ENCODE data around the gene TNFRSF8. TPM values are rescaled to one million over a fixed set of nuclear protein-coding genes. Genes with fewer than 3 reads are reported as not detected.

Gene TNFRSF8
- polyA plus RNA-seq, 2 of the 4 experiments (the other 2 are of a cell fraction): 0.05 TPM; not detected in 1

- TF ChIP-seq, protein P1, sequence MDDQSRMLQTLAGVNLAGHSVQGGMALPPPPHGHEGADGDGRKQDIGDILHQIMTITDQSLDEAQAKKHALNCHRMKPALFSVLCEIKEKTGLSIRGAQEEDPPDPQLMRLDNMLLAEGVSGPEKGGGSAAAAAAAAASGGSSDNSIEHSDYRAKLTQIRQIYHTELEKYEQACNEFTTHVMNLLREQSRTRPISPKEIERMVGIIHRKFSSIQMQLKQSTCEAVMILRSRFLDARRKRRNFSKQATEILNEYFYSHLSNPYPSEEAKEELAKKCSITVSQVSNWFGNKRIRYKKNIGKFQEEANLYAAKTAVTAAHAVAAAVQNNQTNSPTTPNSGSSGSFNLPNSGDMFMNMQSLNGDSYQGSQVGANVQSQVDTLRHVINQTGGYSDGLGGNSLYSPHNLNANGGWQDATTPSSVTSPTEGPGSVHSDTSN (IDR thresholded peaks at IDR 0.05): no peak
- TF ChIP-seq RCOR1 (IDR thresholded peaks at IDR 0.05; ENCODE audit: low read depth, low read length) (no peak), HOXA7 (CRISPR knock-in tag; IDR thresholded peaks at IDR 0.05) (no peak)
Measured at GRCh38 chr1:12148160-12148957, 85.3 kb downstream of the TNFRSF8 start (continued).

DNA sequence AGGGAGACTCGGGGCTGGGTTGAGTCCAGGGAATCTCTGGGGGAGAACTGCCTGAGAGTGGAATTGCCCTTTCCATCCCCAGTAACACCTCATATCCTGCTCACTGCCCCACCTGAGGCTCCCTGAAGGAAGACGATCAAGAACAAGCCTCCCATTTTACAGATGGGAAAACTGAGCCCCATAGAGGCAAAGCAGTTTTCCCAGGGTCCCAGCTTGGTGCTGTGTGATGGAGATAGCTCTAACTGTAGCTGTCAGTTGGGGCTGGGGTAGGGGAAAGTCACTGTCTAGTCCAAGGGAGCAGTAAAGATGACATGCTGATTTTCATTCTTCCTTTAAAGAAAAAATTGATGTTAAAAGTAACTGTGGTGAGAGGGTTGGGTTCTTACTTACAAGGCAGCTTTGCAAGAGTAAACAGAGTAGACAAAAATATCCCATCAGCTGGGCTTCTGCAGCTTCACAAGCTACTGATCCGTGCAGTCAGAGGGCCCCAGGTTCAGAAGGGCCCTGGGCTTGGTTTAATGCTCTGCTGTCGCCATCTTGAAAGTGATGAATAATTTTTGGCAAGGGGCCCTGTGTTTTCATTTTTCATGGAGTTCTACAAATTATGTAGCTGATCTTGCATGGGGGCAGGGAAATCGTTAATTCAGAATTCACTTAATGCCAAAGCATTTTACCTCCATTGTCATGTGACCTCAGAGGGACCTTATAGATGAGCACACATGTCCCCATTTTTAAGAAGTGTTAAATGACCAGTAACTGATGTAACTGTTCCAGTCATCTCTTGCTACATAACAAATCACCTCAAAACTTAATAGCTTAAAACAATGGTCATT, 86.1 kb downstream of the TNFRSF8 start:
- Histone ChIP-seq H3K4me3 (no peak overlapping the region), H3K4me1 (peaks cover 4% of the 10 kb centered on the region; the same call in 2 of the 3 replicates), H3K27ac (no peak overlapping the region), H3K9me3 (no peaks in the 10 kb centered on the region), H3K4me2 (no peak overlapping the region)
- TF ChIP-seq TP53 (CRISPR knock-in tag; IDR thresholded peaks at IDR 0.05) (no peak), SREBF2 (IDR thresholded peaks at IDR 0.05) (no peak), ZSCAN20 (CRISPR knock-in tag; IDR thresholded peaks at IDR 0.05) (no peak), CEBPB (IDR thresholded peaks at IDR 0.05) (no peak), ZC3H11A (IDR thresholded peaks at IDR 0.05) (no peak), EHF (CRISPR knock-in tag; IDR thresholded peaks at IDR 0.05) (no peak), KDM1A (IDR thresholded peaks at IDR 0.05; ENCODE audit: low read depth) (no peak), HDAC2 (IDR thresholded peaks at IDR 0.05) (no peak), HOXB13 (CRISPR knock-in tag; IDR thresholded peaks at IDR 0.05; ENCODE audit: low read depth) (no peak), GATA3 (IDR thresholded peaks at IDR 0.05; ENCODE audit: borderline replicate concordance) (no peak), HOXB5 (CRISPR knock-in tag; IDR thresholded peaks at IDR 0.05) (no peak), MAX (IDR thresholded peaks at IDR 0.05) (no peak)
- TF ChIP-seq, protein P2, sequence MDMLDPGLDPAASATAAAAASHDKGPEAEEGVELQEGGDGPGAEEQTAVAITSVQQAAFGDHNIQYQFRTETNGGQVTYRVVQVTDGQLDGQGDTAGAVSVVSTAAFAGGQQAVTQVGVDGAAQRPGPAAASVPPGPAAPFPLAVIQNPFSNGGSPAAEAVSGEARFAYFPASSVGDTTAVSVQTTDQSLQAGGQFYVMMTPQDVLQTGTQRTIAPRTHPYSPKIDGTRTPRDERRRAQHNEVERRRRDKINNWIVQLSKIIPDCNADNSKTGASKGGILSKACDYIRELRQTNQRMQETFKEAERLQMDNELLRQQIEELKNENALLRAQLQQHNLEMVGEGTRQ (IDR thresholded peaks at IDR 0.05): no peak
- TF ChIP-seq, protein P1 (IDR thresholded peaks at IDR 0.05): no peak
- TF ChIP-seq, protein P3, sequence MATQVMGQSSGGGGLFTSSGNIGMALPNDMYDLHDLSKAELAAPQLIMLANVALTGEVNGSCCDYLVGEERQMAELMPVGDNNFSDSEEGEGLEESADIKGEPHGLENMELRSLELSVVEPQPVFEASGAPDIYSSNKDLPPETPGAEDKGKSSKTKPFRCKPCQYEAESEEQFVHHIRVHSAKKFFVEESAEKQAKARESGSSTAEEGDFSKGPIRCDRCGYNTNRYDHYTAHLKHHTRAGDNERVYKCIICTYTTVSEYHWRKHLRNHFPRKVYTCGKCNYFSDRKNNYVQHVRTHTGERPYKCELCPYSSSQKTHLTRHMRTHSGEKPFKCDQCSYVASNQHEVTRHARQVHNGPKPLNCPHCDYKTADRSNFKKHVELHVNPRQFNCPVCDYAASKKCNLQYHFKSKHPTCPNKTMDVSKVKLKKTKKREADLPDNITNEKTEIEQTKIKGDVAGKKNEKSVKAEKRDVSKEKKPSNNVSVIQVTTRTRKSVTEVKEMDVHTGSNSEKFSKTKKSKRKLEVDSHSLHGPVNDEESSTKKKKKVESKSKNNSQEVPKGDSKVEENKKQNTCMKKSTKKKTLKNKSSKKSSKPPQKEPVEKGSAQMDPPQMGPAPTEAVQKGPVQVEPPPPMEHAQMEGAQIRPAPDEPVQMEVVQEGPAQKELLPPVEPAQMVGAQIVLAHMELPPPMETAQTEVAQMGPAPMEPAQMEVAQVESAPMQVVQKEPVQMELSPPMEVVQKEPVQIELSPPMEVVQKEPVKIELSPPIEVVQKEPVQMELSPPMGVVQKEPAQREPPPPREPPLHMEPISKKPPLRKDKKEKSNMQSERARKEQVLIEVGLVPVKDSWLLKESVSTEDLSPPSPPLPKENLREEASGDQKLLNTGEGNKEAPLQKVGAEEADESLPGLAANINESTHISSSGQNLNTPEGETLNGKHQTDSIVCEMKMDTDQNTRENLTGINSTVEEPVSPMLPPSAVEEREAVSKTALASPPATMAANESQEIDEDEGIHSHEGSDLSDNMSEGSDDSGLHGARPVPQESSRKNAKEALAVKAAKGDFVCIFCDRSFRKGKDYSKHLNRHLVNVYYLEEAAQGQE (IDR thresholded peaks at IDR 0.05): no peak
- TF ChIP-seq, protein P4, sequence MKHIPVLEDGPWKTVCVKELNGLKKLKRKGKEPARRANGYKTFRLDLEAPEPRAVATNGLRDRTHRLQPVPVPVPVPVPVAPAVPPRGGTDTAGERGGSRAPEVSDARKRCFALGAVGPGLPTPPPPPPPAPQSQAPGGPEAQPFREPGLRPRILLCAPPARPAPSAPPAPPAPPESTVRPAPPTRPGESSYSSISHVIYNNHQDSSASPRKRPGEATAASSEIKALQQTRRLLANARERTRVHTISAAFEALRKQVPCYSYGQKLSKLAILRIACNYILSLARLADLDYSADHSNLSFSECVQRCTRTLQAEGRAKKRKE (CRISPR knock-in tag; IDR thresholded peaks at IDR 0.05; ENCODE audit: low read depth): no peak
- TF ChIP-seq, protein P5, sequence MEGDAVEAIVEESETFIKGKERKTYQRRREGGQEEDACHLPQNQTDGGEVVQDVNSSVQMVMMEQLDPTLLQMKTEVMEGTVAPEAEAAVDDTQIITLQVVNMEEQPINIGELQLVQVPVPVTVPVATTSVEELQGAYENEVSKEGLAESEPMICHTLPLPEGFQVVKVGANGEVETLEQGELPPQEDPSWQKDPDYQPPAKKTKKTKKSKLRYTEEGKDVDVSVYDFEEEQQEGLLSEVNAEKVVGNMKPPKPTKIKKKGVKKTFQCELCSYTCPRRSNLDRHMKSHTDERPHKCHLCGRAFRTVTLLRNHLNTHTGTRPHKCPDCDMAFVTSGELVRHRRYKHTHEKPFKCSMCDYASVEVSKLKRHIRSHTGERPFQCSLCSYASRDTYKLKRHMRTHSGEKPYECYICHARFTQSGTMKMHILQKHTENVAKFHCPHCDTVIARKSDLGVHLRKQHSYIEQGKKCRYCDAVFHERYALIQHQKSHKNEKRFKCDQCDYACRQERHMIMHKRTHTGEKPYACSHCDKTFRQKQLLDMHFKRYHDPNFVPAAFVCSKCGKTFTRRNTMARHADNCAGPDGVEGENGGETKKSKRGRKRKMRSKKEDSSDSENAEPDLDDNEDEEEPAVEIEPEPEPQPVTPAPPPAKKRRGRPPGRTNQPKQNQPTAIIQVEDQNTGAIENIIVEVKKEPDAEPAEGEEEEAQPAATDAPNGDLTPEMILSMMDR (IDR thresholded peaks at IDR 0.05): no peak
- ChIA-PET CTCF (interaction anchor here (0.6 to 7.9 kb wide), 3 partner anchors 25 to 59 kb away, joined by 3 to 48 read pairs (median 6); no protein-coding TSS in a partner anchor), POLR2A (no interaction called here)
- FAIRE-seq: no peak
- 69% methylated on average over 5 of the region's 5 CpGs for WGBS (ENCODE audit: missing lambda C conversion rate)
- no peak for DNase-seq (ENCODE audit: low read depth in 1 of 2, low spot score in 1 of 2)
- no peak for ATAC-seq

Data from A549 (cell line).